Osteocyte (in vitro differentiated cells): ENCODE measurements around the gene ROBO2. TPM values are rescaled to one million over a fixed set of nuclear protein-coding genes. Genes with fewer than 3 reads are reported as not detected.

Experiments used
- DNase-seq: peaks from one replicate; pipeline ENCODE4 v3.0.0; 2021; ENCODE audit warnings: mixed read lengths; ENCODE audit not compliant: unreplicated experiment; ENCODE audit errors: extremely low spot score
- H3K27ac Mint-ChIP-seq: one replicate; pipeline ENCODE4 v1.8.0; 2021; ENCODE audit warnings: mild to moderate bottlenecking, mixed read lengths; ENCODE audit not compliant: unreplicated experiment
- H3K27me3 Mint-ChIP-seq: one replicate; pipeline ENCODE4 v1.8.0; 2021; ENCODE audit warnings: mixed read lengths; ENCODE audit not compliant: unreplicated experiment
- H3K36me3 Mint-ChIP-seq: one replicate; pipeline ENCODE4 v1.8.0; 2021; ENCODE audit warnings: mixed read lengths; ENCODE audit not compliant: unreplicated experiment
- H3K4me1 Mint-ChIP-seq: one replicate; pipeline ENCODE4 v1.8.0; 2021; ENCODE audit warnings: mixed read lengths; ENCODE audit not compliant: unreplicated experiment
- H3K4me3 Mint-ChIP-seq: one replicate; pipeline ENCODE4 v1.8.0; 2021; ENCODE audit warnings: mild to moderate bottlenecking, moderate library complexity, mixed read lengths; ENCODE audit not compliant: unreplicated experiment
- H3K9me3 Mint-ChIP-seq: one replicate; pipeline ENCODE4 v1.8.0; 2021; ENCODE audit warnings: mixed read lengths; ENCODE audit not compliant: unreplicated experiment
- CTCF ChIP-seq: fragments of 200-600 bp; sonication (generic); IDR thresholded peaks from 2 replicates; pipeline ENCODE4 v1.5.0; 2021; ENCODE audit warnings: antibody characterized with exemption, mild to moderate bottlenecking, moderate library complexity
- total RNA-seq: library from RNA; stranded (reverse); gene quantifications from 2 replicates; pipeline ENCODE4 v1.2.1, GENCODE V29; 2021

ROBO2 gene
- total RNA-seq, 1 donor from 2014 or later: 18.4 TPM

- no peak for DNase-seq
- Mint-ChIP-seq H3K9me3 (no peaks in the 10 kb centered on the region), H3K27me3 (no peaks in the 10 kb centered on the region), H3K36me3 (no peaks in the 10 kb centered on the region), H3K27ac (no peak overlapping the region), H3K4me3 (no peak overlapping the region), H3K4me1 (peaks cover 7% of the 10 kb centered on the region)
- TF ChIP-seq CTCF: no peak
Observed at GRCh38 chr3:77084511-77084910, 44.6 kb downstream of the ROBO2 start.

- Mint-ChIP-seq H3K4me1 (peaks cover under 1% of the 10 kb centered on the region), H3K9me3 (peaks cover 4% of the 10 kb centered on the region), H3K27me3 (no peaks in the 10 kb centered on the region), H3K27ac (no peak overlapping the region), H3K4me3 (no peak overlapping the region), H3K36me3 (no peaks in the 10 kb centered on the region)
- TF ChIP-seq CTCF: no peak
- DNase-seq: no peak
Observed at GRCh38 chr3:77086408-77086807, 46.5 kb downstream of the ROBO2 start.

DNA sequence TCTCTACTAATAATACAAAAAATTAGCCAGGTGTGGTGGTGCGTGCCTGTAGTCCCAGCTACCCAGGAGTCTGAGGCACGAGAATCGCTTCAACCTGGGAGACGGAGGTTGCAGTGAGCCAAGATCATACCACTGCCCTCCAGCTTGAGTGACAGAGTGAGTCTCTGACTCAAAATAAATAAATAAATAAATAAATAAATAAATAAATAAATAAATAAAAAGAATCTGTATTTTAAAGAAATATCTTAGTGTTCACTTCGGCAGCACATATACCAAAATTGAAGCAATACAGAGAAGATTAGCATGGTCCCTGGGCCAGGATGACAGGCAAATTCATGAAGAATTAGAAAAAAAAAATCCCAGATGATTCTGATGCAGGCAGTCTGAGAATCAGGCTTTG lies 51.9 kb downstream of the ROBO2 start:
- TF ChIP-seq CTCF: no peak
- Mint-ChIP-seq H3K9me3 (peaks cover 4% of the 10 kb centered on the region), H3K4me1 (peaks cover 7% of the 10 kb centered on the region), H3K27ac (no peak overlapping the region), H3K36me3 (no peaks in the 10 kb centered on the region), H3K4me3 (no peak overlapping the region), H3K27me3 (no peaks in the 10 kb centered on the region)
- DNase-seq: no peak

- H3K36me3 Mint-ChIP-seq: no peaks in the 10 kb centered on the region
- peaks cover 4% of the 10 kb centered on the region for H3K9me3 Mint-ChIP-seq
- no peak overlapping the region for H3K27ac Mint-ChIP-seq
- H3K4me3 Mint-ChIP-seq: no peak overlapping the region
- H3K27me3 Mint-ChIP-seq: no peaks in the 10 kb centered on the region
- no peak for TF ChIP-seq CTCF
- no peak for DNase-seq
- peaks cover 12% of the 10 kb centered on the region for H3K4me1 Mint-ChIP-seq
Observed at GRCh38 chr3:77093101-77093500, 53.2 kb downstream of the ROBO2 start.

GRCh38 chr3:77096145-77096544 lies 56.2 kb downstream of the ROBO2 start:
- H3K27me3 Mint-ChIP-seq: no peaks in the 10 kb centered on the region
- H3K9me3 Mint-ChIP-seq: no peaks in the 10 kb centered on the region
- DNase-seq: no peak
- H3K36me3 Mint-ChIP-seq: peaks cover 3% of the 10 kb centered on the region
- peaks cover 12% of the 10 kb centered on the region for H3K4me1 Mint-ChIP-seq
- no peak for TF ChIP-seq CTCF
- H3K4me3 Mint-ChIP-seq: no peak overlapping the region
- no peak overlapping the region for H3K27ac Mint-ChIP-seq
